DMS79 treated with DMSO at 0.1 percent for 48 hours (cell line): ENCODE measurements around the gene RCAN2.
"Not testable (repeated sequence)": the region's sequence is repeated elsewhere in the genome, so short reads cannot be mapped to it uniquely, and the experiment has no call there.

Experiments
- DNase-seq: peaks from one replicate; lab custom pipeline; 2025; lab: John Stamatoyannopoulos, UW

Gene RCAN2

DNA sequence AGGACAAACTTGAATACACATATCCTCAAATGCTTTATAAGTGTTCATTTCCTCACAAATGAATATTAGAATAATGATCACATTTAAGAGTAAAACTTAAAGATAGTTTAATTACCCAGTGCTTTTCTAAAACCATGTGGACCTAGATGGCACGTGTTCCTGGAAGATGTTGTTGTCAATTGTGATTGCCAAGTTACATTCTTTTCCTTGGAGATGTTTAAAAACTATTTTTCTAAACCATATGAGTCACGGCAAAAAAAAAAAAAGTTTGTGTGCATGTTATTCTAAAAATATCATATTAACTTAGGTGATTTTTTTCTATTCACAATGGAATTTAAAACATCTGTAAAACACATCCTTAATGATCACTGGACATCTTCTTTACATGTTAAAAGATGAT, 51.1 kb downstream of the RCAN2 start:
- no peak for DNase-seq

DNA sequence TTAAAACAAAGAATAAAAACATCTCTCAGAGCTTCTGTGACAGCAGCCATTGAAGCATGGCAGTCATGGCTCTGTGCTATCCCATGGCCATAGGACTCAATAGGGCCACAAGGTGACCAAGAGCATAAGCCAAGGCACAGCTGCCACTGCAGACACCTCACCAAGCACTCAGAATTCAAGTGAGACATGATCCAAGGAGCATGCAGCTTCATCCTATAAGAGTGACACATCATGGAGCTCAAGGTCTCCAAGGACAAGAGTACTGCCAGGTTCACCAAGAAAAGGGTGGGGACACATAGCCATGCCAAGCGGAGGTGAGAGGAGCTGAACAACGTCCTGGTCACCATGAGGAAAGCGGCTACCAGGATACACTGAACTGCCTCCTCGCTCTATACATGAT, 53.0 kb downstream of the RCAN2 start:
- DNase-seq = no peak

DNA sequence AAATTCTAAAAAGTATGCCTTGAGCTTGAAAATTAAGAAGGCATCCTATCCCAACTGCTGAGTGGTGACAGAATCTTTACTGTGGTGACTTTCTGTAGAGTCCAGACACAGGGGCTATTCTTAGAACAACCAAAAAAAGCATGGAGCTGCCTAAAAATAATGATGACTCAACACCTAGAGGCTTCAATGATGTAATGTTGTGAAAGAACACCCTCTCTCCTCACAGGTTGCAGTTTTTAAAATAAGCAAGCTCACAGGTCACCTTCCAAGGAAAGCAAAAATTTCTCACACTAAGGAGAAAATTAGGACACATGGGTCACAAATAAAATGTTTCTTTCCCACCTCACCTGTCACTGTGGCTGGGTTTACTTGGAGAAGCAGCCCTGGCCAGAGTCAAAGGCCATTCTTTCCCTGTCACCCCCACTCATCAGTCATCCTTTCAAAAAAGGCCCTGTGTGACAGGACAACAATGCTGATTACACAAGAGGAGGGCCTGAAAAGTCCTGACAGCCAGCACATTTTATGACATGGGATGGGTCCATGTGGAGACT, 53.5 kb downstream of the RCAN2 start:
- DNase-seq = no peak

DNA sequence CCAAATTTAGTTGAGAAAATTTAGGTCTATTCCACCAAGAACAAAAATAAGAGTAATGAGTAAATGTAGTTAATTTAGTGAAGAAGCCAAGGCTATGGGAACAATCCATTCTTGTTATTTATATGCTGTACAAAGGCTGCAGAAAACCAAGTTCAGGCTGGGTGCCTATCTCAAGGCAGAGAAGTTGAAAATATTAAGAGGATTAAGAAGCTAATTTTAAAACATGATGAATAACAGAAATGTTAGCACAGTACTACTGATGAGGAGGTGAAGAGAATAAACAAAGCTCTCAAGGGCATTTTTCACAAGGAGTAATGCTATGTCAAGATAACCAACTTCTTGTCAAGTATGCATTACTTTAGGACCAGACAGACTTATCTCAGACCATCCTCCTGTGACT, 68.6 kb downstream of the RCAN2 start:
- no peak for DNase-seq

DNA sequence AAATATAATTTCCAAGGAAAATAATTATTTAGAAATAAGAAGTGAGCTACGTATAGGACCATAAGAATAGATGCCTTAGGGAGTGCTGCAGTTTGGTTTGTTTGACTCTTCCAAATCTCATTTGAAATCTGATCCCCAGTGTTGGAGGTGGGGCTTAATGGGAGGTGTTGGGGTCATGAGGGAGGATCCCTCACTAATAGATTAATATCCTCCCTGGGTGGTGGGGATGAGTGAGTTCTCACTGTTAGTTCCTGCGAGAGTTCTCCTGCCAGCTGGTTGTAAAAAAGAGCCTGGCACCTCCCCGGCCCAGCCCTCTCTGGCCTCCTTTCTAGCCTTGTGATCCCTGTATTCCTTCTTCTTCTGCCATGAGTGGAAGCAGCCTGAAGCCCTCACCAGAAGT, 69.3 kb downstream of the RCAN2 start:
- DNase-seq = no peak

DNA sequence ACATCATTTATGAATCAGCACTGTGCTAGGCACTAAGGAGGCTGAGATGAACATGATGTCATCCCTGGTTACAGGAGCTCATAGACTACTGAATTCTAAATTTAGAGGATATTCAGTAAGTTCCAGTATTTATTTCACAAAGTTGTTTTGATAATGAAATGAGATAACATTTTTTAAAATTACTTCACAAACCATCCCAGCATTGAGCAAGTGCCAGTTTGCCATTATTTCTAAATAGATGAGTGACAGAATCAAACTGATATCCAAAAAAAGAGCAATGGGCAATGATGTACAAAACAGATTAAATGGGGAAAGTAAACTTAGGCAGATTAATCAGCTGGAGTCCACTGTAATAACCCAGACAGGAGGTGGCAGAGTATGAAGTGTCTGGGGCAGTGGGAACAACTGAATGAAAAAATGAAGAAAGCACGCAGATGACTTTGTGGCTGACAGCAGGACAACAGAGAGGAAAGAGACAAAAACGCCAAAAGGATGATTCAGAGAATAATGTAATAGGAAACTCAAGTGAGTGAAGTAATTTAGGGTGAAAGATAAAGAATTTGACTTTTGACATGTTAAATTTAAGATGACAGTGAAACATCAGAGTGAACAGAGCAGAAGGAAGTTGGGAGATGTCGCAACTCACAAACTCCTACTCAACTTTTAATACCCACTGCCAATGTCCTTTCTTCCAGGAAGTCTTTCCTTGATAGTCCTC, 70.2 kb downstream of the RCAN2 start:
- DNase-seq = no peak

DNA sequence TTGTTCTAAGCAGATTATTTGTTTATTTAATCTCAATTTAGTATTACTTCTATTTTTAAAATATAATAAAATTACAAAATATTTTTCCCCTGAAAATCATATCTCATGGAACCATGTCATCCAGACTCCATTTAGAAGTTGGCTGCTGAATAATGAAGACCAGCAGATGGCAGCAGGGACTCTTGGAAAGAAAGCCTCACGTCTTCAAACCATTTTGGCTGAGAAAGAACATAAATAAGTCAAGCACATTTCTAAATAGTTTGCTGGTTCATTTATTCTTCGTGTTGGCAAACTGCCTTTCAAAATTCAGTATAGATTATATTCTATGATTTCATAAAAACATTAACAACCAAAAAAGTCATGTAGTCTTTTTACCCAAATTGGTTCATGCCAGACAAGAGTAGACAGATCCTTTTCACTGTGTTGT, 71.7 kb downstream of the RCAN2 start:
- DNase-seq = peak; percentile 49

DNA sequence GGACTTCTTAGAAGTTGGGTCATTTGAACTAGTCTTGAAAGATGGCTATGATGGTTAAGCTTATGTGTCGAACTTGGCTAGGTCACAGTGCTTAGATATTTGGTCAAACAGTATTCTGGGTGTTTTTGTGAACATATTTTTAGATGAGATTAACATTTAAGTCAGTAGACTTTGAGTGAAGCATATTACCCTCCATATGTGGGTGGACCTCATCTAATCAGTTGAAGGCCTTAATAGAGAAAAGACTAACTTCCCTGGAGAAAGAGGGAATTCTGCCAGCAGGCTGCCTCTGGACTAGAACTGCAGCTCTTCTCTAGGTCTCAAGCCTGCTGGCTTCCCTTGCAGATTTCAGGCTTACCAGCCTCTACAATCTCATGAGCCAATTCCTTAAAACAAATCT, 76.9 kb downstream of the RCAN2 start:
- no peak for DNase-seq

DNA sequence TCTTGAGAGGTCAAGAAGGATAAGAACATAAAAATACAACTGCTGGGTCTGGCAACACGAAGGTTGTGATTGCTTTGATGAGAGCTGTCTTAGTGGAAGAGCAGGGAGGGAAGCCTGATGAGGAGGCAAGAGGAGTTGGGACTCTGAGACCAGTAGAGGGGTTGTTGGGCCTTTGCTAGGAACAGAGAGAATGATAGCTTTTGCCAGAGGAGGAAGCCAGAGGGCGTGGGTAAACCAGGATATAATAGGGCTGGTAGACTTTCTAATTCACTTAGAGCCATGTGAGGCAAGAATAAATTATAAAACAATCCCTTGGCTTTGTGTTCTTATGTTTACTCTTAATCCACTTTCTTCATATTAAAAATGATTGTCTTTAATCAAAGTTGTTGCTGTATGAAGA, 78.6 kb downstream of the RCAN2 start:
- no peak for DNase-seq

DNA sequence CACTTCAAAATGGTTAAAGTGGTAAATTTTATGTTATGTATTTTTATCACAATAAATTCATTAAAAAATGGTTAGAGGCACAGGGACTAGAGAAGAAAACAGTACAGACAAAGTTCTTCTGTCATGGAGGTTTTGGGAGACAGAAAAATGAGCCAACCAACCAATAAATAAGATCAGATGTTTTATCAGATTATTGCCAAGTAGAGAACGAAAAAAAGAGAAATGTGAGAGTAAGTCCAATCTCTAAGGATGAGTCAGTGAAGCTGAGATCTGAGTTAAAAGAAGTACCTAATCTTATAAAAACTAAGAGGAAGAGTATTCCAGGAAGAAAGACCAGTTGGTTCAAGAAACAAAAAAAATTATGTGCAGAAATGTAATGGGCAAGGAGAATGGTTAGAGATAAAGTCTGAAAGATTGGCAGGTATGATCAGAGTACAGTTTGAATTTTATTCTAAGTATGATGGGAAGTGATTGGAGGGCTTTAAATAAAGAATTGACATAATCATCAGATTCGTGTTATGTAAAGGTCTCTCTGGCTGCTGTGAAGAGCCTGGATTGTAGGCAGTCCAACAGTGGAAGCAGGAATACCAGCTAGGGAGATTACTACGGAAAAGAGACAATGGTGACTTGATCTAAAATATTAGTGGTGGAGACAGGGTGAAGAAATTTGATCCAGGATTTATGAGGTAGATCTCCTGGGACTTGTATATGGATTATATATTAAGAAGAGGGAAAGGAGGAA, 79.6 kb downstream of the RCAN2 start:
- DNase-seq = no peak

DNA sequence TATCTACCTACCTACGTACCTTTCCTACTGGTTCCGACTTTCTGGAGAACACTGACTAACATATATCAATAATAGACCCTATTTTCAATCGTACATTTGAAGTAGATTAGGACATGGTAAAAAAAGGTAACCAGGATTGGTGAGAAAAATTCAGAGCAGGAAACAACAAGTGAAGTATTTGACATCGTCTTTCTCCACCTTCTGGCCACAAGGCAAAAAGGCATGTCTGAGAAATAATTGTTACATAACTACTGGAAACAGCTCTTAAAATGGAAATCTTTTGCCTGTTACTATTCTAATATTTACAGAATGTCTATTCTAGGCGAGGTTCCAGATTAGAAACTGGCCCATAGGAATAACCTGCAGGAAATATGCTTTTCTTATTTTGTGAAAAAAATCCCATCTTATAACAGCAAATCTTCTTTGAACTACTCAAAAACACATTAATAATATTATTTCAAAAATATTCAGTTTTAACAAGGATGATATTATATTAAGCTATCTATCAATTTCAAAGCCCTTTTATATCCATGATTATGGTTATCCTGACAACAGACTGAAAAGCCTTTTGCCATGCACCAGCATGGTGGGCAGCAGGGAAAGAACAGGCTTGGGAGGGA, 80.8 kb downstream of the RCAN2 start:
- peak; percentile 59 for DNase-seq

DNA sequence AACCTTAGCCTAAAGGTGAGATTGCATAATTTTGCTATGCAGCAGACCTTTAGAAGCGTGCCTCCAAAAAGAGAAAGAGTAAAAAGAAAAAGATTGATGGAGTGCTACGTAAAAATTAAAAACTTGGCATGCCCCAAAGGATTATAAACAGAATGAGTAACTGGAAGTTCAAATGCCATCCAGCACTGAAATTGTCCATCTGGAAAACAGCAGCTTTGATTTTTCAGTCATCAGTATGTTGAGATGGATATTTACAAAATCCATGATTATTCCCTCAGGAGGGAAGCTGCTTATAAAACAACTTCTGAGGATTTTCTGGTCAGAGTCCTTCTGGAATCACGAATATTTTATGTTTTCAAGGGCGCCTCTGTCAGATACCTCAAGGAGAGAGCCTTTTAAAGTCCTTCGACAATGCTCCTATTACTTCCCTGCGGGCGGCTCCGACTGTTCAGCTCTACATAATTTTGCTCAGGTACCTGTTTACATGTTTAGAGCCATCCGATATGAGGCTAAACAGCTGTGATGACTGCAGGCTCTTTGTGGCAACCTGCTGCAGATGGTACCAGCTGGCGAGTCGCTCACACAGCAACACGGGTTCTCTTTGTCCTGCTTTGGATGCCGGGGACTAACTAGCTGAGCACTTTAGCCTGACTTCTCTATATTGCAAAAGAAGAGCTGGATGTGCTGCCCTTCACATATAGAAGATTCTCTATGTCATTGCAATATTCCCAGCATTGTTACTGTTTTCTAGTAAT, 83.3 kb downstream of the RCAN2 start:
- no peak for DNase-seq

DNA sequence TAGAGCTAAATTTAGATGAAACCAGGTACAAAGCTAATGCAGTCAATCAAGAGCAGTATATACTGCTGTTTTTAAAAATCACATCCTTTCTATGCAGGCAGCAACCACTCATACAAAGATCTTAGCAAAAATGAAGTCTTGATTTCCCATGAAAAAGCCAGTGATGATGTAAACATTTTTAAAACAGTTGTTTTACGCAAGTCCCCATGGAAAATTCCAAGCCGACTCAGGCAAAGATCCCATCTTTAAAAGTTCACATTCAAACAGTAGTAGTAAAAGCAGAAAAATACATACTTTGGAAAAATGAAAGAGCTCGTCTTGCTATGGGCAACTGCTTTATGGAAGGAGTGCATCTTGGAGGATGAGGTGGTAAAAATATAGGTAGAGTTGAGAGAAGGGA, 84.0 kb downstream of the RCAN2 start:
- DNase-seq = no peak

DNA sequence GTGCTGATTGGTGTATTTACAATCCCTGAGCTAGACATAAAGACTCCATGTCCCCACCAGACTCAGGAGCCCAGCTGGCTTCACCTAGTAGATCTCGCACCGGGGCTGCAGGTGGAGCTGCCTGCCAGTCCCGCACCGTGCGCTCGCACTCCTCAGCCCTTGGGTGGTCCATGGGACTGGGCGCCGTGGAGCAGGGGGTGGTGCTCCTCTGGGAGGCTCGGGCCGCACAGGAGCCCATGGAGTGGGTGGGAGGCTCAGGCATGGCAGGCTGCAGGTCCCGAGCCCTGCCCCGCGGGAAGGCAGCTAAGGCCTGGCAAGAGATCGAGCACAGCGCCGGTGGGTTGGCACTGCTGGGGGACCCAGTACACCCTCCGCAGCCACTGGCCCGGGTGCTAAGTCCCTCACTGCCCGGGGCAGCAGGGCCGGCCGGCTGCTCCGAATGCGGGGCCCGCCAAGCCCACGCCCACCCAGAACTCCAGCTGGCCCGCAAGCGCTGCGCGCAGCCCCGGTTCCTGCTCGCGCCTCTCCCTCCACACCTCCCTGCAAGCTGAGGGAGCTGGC, 85.5 kb downstream of the RCAN2 start:
- DNase-seq = not testable (repeated sequence)

DNA sequence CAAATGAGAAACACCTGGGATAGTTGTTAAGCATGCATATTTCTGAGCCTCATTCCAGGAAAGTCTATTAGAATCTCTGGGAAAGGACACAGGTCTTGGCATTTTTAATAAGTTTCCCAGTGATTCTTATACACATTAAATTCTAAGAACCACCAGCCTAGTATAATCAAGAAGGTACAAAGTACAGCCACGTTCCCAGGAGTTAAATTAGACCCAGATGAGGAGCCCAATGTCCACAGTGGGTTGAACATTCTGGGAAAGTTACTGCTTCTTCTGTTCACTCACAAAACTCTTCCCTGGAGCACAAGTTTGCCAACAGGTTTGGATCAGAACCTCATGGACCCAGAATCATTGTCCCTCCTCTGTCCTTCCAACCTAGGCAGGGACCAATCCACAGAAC, 90.4 kb downstream of the RCAN2 start:
- DNase-seq = no peak

DNA sequence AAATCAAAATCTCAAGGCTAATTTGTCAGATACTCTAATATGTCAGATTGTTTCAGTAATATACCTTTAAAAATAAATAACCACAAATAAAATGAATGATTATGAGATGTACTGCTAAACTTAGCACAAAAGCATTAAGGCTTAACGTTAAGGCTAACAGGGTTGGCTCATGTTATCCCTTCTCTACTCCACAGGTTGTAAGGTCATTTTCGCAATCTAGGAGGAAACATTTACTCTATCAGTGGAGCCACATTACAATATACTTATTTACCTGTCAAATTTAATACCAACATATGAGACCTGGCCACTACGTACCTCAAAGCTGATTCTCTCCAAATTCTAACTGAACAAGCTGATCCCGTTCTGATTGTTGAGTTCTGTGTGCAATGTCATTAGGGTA, 95.7 kb downstream of the RCAN2 start:
- DNase-seq = no peak

DNA sequence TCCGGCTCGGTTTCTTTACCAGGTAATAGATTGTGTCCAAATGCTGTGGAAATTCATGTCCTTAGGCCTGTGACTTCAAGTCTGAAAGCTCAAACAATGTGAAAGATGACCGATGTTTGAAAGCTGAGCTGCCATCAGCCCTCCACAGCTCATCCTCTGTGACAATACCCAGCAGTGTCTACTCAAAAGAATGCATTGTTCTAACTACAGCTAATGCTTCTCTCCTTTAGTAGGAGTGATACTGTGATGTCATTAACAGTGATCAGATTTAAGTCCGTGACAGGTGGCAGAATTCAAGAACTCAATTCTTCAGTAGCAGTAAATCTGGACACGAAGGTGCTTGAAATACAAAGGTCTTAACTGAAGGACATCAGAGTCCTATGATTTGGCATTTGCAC, 97.3 kb downstream of the RCAN2 start:
- DNase-seq = no peak

DNA sequence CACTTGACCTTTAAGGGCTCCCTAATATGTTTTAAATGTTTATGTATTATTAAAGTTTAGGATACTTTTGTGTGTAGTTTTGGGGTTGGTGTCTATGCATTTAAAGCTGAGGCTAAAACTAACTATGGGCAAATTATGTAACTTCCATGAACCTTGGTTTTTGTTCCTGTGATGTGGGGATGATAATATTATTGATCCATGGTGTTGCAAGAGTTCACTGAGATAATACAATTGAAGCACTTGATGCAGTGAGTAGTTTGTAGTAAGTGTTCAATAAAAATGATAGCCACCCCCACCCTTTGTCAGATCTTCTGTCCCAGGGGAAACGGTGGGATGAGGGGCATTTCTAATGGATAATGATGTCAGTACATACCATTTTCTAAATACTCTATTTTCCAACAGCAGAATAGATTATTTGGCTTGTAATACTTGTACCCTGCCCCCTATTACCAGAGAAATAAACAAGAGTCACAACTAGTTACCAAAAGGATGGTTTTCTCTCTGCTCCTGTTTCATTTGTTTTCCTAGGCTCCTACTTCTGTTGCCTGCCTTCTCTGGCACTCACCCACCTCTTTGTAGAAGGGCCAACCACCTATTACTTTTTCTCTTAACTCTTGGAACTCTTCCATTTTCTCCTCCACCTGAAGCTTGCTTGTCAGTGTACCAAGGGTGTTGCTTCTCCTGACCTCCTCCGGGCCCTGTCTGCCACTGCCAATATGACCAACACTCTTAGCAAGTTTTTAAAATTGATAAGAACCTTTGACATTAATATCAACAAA, 97.9 kb downstream of the RCAN2 start:
- no peak for DNase-seq

DNA sequence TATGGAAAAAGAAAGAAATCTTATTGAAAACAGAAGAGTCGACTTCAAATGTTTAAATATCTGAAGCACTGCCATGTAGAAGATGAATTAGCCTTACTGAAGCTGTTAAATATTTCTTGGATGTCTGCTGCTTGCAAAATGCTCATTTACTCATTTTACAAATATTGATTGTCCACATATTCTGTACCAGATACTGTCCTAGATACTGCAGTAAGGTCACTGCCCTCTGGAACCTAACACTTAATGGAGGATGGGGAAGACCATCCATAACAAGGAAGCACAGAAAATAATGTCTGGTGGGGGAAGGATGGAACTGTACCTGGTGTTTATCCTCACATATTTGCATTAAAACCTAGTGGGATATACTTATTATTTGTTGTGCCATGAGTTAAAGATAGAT, 99.0 kb downstream of the RCAN2 start:
- DNase-seq = no peak

DNA sequence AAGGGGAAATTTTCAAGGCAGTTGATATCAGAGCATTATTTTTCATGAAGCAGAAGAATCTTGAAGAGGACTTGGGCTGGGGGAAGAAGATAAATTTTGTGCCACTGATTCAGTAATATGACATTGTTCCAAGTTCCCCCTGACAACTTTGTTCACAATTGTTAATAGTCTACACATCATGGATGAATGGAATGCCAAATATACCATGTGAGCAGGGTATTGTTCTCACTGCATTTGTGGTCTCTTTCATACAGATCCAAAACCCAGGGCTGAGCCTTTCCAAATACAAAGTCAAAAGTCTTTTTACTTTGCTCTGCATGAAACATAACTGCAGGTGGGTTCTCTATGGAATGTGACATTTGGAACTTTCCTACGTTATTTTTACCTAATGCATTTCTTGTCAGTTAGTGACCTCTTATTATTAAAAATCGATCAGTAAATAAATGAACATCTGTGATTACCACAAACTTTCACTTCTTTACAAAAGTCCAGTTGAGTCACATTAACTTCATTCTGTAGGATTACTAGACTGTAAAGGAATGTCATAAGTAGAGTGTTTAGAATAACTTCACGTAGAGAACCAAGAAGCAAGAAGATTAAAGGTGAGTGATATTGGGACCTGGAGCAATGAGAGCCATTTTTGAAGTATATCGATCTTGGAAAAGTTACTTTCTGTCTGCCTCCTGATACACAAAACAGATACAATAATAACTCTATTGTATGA, 100.9 kb downstream of the RCAN2 start:
- no peak for DNase-seq

DNA sequence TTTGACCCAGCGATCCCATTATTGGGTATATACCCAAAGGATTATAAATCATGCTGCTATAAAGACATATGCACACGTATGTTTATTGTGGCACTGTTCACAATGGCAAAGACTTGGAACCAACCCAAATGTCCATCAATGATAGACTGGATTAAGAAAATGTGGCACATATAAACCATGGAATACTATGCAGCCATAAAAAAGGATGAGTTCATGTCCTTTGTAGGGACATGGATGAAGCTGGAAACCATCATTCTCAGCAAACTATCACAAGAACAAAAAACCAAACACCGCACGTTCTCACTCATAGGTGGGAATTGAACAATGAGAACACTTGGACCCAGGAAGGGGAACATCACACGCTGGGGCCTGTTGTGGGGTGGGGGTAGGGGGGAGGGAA, 103.5 kb downstream of the RCAN2 start:
- not testable (repeated sequence) for DNase-seq
